ENCODE results near the gene MAGI2.

MAGI2 gene

GRCh38 chr7:78141522-78142281 lies 1311.8 kb downstream of the MAGI2 start:
- no peak overlapping the region for H3K27ac ChIP-seq
- ChIA-PET CTCF (interaction anchor here (0.6 kb wide), 2 partner anchors 65 to 139 kb away, joined by 3 to 4 read pairs; no protein-coding TSS in a partner anchor), POLR2A (ENCODE audit: low non-redundant PET) (no interaction called here)
- TF ChIP-seq CTCF (conservative IDR thresholded peaks at IDR 0.05; ENCODE audit: low read depth), result no peak
- DNase-seq (ENCODE audit: low spot score), result no peak

GRCh38 chr7:78140109-78140508 lies 1313.4 kb downstream of the MAGI2 start:
- H3K27ac ChIP-seq, result no peak overlapping the region
- no peak for DNase-seq (ENCODE audit: low spot score)
- ChIA-PET CTCF (no interaction called here), POLR2A (ENCODE audit: low non-redundant PET) (no interaction called here)
- no peak for TF ChIP-seq CTCF (conservative IDR thresholded peaks at IDR 0.05; ENCODE audit: low read depth)

- no peak overlapping the region for H3K27ac ChIP-seq
- no peak for DNase-seq (ENCODE audit: low spot score)
- ChIA-PET CTCF (no interaction called here), POLR2A (ENCODE audit: low non-redundant PET) (no interaction called here)
- no peak for TF ChIP-seq CTCF (conservative IDR thresholded peaks at IDR 0.05; ENCODE audit: low read depth)
Observed at GRCh38 chr7:78139335-78139734, 1314.1 kb downstream of the MAGI2 start.

- ChIA-PET CTCF (interaction anchor here (0.6 to 1.2 kb wide), 4 partner anchors 295 to 1042 kb away, joined by 3 to 5 read pairs (median 3); no protein-coding TSS in a partner anchor), POLR2A (ENCODE audit: low non-redundant PET) (no interaction called here)
- TF ChIP-seq CTCF (conservative IDR thresholded peaks at IDR 0.05; ENCODE audit: low read depth), result no peak
- H3K27ac ChIP-seq, result no peak overlapping the region
- no peak for DNase-seq (ENCODE audit: low spot score)
Observed at GRCh38 chr7:78134774-78135173, 1318.7 kb downstream of the MAGI2 start.

- ChIA-PET POLR2A (ENCODE audit: low non-redundant PET) (no interaction called here), CTCF (interaction anchor here (0.6 to 1.2 kb wide), 5 partner anchors 14 to 1042 kb away, joined by 3 to 5 read pairs (median 3); no protein-coding TSS in a partner anchor)
- H3K27ac ChIP-seq, result no peak overlapping the region
- no peak for TF ChIP-seq CTCF (conservative IDR thresholded peaks at IDR 0.05; ENCODE audit: low read depth)
- DNase-seq (ENCODE audit: low spot score), result peak; percentile 46
Observed at GRCh38 chr7:78134256-78134655, 1319.2 kb downstream of the MAGI2 start.

- POLR2A ChIA-PET (ENCODE audit: low non-redundant PET), result no interaction called here
- CTCF ChIA-PET, result no interaction called here
- no peak overlapping the region for H3K27ac ChIP-seq
- DNase-seq (ENCODE audit: low spot score), result no peak
- no peak for TF ChIP-seq CTCF (conservative IDR thresholded peaks at IDR 0.05; ENCODE audit: low read depth)
Observed at GRCh38 chr7:78130446-78131215, 1322.8 kb downstream of the MAGI2 start.
